ENCODE measurements around the gene RGS18. TPM values are rescaled to one million over a fixed set of nuclear protein-coding genes. Genes with fewer than 3 reads are reported as not detected.
"Not testable (repeated sequence)": the region's sequence is repeated elsewhere in the genome, so short reads cannot be mapped to it uniquely, and the experiment has no call there.

Gene RGS18
- total RNA-seq, 1 donor from 2014 or later = not detected

DNA sequence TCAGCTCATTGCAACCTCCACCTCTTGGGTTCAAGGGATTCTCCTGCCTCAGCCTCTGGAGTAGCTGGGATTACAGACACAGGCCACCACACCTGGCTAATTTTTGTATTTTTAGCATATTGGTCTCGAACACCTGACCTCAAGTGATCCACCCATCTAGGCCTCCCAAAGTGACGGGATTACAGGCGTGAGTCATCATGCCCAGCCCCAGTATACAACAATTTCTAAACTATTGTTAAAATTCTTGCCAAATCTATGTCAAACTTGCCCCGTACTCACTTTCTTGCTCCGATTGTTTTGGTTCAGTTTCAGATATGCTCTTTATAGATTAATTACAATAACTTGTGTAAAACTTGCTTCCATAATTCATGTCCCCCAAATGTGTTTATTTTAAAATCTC is 4.1 kb downstream of the RGS18 start:
- DNase-seq (ENCODE audit: low read depth) = no peak
- peaks cover 3% of the 10 kb centered on the region for H3K4me1 Mint-ChIP-seq (ENCODE audit: low read depth, unreplicated experiment)
- Histone ChIP-seq H3K79me2 (ENCODE audit: insufficient read depth, low read length) (no peaks in the 10 kb centered on the region), H3K4me2 (ENCODE audit: low read length) (no peak overlapping the region), H4K20me1 (ENCODE audit: insufficient read depth, low read length) (no peaks in the 10 kb centered on the region), H3K9ac (ENCODE audit: low read length) (no peak overlapping the region), H3K27me3 (ENCODE audit: insufficient read depth, low read length) (no peaks in the 10 kb centered on the region), H2AFZ (ENCODE audit: low read depth, low read length) (no peak overlapping the region), H3K4me3 (ENCODE audit: insufficient read depth, low read depth, low read length) (no peak overlapping the region), H3K36me3 (ENCODE audit: insufficient read depth, low read length) (no peaks in the 10 kb centered on the region), H3K9me3 (ENCODE audit: insufficient read depth, low read depth, low read length) (no peaks in the 10 kb centered on the region), H3K27ac (ENCODE audit: low read depth, low read length) (no peak overlapping the region), H3K4me1 (ENCODE audit: insufficient read depth, low read length) (no peaks in the 10 kb centered on the region)
- no peak overlapping the region for H3K27ac Mint-ChIP-seq (ENCODE audit: unreplicated experiment)
- no peak for FAIRE-seq
- H3K9me3 Mint-ChIP-seq (ENCODE audit: unreplicated experiment) = peaks cover 2% of the 10 kb centered on the region
- no peaks in the 10 kb centered on the region for H3K27me3 Mint-ChIP-seq (ENCODE audit: low read depth, unreplicated experiment)
- no peaks in the 10 kb centered on the region for H3K36me3 Mint-ChIP-seq (ENCODE audit: low read depth, unreplicated experiment)
- no peak for TF ChIP-seq EZH2 (IDR thresholded peaks at IDR 0.05; ENCODE audit: insufficient read depth, low read length)
- TF ChIP-seq, protein P1, sequence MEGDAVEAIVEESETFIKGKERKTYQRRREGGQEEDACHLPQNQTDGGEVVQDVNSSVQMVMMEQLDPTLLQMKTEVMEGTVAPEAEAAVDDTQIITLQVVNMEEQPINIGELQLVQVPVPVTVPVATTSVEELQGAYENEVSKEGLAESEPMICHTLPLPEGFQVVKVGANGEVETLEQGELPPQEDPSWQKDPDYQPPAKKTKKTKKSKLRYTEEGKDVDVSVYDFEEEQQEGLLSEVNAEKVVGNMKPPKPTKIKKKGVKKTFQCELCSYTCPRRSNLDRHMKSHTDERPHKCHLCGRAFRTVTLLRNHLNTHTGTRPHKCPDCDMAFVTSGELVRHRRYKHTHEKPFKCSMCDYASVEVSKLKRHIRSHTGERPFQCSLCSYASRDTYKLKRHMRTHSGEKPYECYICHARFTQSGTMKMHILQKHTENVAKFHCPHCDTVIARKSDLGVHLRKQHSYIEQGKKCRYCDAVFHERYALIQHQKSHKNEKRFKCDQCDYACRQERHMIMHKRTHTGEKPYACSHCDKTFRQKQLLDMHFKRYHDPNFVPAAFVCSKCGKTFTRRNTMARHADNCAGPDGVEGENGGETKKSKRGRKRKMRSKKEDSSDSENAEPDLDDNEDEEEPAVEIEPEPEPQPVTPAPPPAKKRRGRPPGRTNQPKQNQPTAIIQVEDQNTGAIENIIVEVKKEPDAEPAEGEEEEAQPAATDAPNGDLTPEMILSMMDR (IDR thresholded peaks at IDR 0.05; ENCODE audit: insufficient read depth, low read depth, low read length) = no peak
- H3K4me3 Mint-ChIP-seq (ENCODE audit: unreplicated experiment) = no peak overlapping the region

DNA sequence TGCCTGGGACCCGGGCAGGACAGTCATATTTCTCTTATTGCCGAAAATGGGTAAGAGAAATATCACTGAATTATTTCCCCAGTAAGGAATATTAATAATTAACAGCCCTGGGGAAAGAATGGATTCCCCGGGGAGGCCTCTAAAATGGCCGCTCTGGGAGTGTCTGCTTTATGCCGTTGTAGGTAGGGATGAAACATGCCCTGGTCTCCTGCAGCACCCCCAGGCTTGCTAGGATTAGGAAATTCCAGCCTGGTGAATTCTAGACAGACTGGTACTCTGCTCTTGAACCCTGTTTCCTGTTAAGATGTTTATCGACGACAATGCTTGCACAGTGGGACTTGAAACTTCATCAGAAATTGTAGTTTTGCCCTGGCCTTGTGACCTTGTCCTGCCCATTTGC is 6.7 kb downstream of the RGS18 start:
- not testable (repeated sequence) for FAIRE-seq; H3K9me3 Mint-ChIP-seq (ENCODE audit: unreplicated experiment); H2AFZ ChIP-seq (ENCODE audit: low read depth, low read length); H3K79me2 ChIP-seq (ENCODE audit: insufficient read depth, low read length); H3K27me3 Mint-ChIP-seq (ENCODE audit: low read depth, unreplicated experiment); H3K4me1 Mint-ChIP-seq (ENCODE audit: low read depth, unreplicated experiment); DNase-seq (ENCODE audit: low read depth); H3K36me3 ChIP-seq (ENCODE audit: insufficient read depth, low read length); H3K4me1 ChIP-seq (ENCODE audit: insufficient read depth, low read length); H3K9me3 ChIP-seq (ENCODE audit: insufficient read depth, low read depth, low read length); H3K4me3 Mint-ChIP-seq (ENCODE audit: unreplicated experiment); H3K36me3 Mint-ChIP-seq (ENCODE audit: low read depth, unreplicated experiment); H3K27me3 ChIP-seq (ENCODE audit: insufficient read depth, low read length); H4K20me1 ChIP-seq (ENCODE audit: insufficient read depth, low read length); H3K27ac ChIP-seq (ENCODE audit: low read depth, low read length); H3K4me2 ChIP-seq (ENCODE audit: low read length); H3K27ac Mint-ChIP-seq (ENCODE audit: unreplicated experiment); H3K9ac ChIP-seq (ENCODE audit: low read length); H3K4me3 ChIP-seq (ENCODE audit: insufficient read depth, low read depth, low read length)

DNA sequence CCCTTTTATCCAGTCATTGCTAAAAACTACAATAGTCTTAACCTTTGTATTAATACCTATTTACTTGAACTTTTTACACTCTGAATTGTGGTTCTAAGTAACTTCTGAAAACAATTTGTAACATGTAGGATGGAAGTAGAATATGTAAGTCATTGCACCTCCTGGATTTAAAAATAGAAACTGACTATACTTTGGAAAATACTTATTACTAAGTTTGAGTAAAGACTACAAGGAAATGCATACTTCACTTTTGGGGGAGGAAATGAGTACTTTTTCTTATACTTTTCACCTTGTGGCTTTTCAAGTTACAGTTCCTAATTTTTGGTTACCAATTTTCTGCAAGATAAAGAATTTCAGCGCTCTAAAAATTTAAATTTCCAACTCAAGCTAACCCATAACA is 8.7 kb downstream of the RGS18 start:
- no peak overlapping the region for H3K4me3 ChIP-seq (ENCODE audit: insufficient read depth, low read depth, low read length)
- H3K79me2 ChIP-seq (ENCODE audit: insufficient read depth, low read length) = no peaks in the 10 kb centered on the region
- no peak overlapping the region for H3K27ac Mint-ChIP-seq (ENCODE audit: unreplicated experiment)
- H3K9ac ChIP-seq (ENCODE audit: low read length) = no peak overlapping the region
- no peak overlapping the region for H2AFZ ChIP-seq (ENCODE audit: low read depth, low read length)
- no peak overlapping the region for H3K4me3 Mint-ChIP-seq (ENCODE audit: unreplicated experiment)
- no peak overlapping the region for H3K4me2 ChIP-seq (ENCODE audit: low read length)
- peaks cover 2% of the 10 kb centered on the region for H3K9me3 Mint-ChIP-seq (ENCODE audit: unreplicated experiment)
- no peak for FAIRE-seq
- H3K27me3 Mint-ChIP-seq (ENCODE audit: low read depth, unreplicated experiment) = no peaks in the 10 kb centered on the region
- H4K20me1 ChIP-seq (ENCODE audit: insufficient read depth, low read length) = no peaks in the 10 kb centered on the region
- H3K36me3 Mint-ChIP-seq (ENCODE audit: low read depth, unreplicated experiment) = no peaks in the 10 kb centered on the region
- DNase-seq (ENCODE audit: low read depth) = no peak
- TF ChIP-seq EZH2 (IDR thresholded peaks at IDR 0.05; ENCODE audit: insufficient read depth, low read length) = no peak
- TF ChIP-seq, protein P1 (IDR thresholded peaks at IDR 0.05; ENCODE audit: insufficient read depth, low read depth, low read length) = no peak
- H3K27me3 ChIP-seq (ENCODE audit: insufficient read depth, low read length) = no peaks in the 10 kb centered on the region
- peaks cover 3% of the 10 kb centered on the region for H3K4me1 Mint-ChIP-seq (ENCODE audit: low read depth, unreplicated experiment)
- H3K9me3 ChIP-seq (ENCODE audit: insufficient read depth, low read depth, low read length) = no peaks in the 10 kb centered on the region
- no peaks in the 10 kb centered on the region for H3K4me1 ChIP-seq (ENCODE audit: insufficient read depth, low read length)
- H3K27ac ChIP-seq (ENCODE audit: low read depth, low read length) = no peak overlapping the region
- no peaks in the 10 kb centered on the region for H3K36me3 ChIP-seq (ENCODE audit: insufficient read depth, low read length)

All from astrocyte (in vitro differentiated cells and primary cell).